ENCODE data around the gene TMEM179. TPM values are rescaled to one million over a fixed set of nuclear protein-coding genes. Genes with fewer than 3 reads are reported as not detected.
"Not testable (repeated sequence)": the region's sequence is repeated elsewhere in the genome, so short reads cannot be mapped to it uniquely, and the experiment has no call there.

TMEM179 gene
- 1 to 10 TPM in 1 of 2 donors, under 1 TPM in 1; 0.34 to 1.7 TPM for total RNA-seq
- long read RNA-seq: 0 reads

DNA sequence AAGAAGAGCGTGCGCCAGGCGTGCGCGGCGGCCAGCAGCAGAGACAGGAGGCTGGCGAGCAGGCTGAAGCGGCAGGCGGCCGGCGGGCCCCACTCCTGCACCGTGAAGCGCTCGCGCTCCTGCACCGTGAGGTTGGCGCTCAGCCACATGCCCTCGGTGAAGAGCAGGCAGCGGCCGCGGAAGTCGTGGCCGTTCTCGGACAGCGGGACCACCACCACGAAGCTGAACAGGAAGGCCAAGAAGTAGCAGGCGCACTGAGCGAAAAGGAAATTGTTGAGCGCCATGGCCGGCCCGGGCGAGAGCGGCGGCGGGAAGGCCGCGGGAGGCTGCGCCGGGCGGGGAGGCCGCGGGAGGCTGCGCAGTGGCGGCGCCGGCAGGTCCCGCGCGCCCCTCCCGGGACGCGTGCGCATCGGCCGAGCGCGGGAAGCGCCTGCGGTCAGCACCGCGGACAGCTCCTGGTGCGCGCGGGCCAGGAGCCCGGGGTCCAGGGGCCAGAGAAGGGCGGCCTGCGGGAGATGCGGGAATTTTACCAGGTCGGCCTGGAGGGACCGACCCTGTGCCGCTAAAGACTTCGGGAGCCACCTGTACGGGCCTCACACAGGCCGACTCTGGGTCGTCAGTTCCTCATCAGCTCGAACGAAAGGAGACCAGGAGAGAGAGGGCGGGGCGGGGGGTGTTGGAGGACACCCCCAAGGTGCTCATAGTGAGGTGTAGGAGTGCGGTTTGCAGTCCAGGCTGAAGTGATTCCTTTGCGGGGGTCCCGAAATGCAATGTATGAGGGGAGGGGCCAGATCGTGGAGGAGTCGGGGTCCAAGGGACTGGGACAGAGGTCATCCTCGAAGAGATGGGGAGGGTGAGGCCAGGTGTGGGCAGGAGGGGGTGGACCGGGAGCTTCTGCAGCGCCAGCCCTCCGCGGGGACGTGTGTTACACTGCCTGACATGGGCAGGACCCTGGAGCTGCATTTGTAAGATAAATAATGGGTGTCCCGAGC lies at the start of gene TMEM179:
Gene TMEM179, minus strand, starts transcription at position 315 of the 992 bp plus-strand sequence. Its CDS starts 31 bp downstream, at position 284.
- ATAC-seq: peak; percentile 73

DNA sequence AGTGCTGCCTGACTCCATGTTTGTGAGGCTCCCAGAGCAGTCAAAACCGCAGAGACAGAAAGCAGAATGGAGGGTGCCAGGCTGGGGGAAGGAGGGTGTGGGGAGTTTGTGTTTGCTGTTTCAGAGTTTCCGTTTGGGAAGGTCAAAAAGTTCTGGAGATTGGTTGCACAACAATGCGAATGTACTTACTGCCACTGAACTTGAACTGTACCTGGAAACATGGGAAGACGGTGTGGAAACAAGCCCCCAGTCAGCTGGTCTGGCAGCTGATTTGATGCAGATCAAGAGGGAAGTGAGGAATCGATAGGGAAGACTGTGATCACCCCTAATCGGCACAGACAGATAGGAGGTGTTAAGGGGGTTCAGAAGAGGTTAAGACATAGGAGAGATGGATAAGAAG lies 49.5 kb upstream of the TMEM179 start:
- ATAC-seq (no peak), DNase-seq (no peak)

More for the DNA sequence above, at the start of gene TMEM179:
- no peak for DNase-seq
- intact Hi-C loops (cut with DNase I, micrococcal nuclease): no loop called here

GRCh38 chr14:104653130-104653920 lies 48.8 kb upstream of the TMEM179 start:
- ATAC-seq: not testable (repeated sequence)
- intact Hi-C loops (cut with DNase I, micrococcal nuclease): loop anchor here (5.0 kb wide), 1 partner anchor 54 kb away; no protein-coding TSS in a partner anchor

More for the DNA sequence above, 49.5 kb upstream of the TMEM179 start:
- intact Hi-C loops (cut with DNase I, micrococcal nuclease): loop anchor here (5.0 kb wide), 1 partner anchor 53 kb away; no protein-coding TSS in a partner anchor

DNA sequence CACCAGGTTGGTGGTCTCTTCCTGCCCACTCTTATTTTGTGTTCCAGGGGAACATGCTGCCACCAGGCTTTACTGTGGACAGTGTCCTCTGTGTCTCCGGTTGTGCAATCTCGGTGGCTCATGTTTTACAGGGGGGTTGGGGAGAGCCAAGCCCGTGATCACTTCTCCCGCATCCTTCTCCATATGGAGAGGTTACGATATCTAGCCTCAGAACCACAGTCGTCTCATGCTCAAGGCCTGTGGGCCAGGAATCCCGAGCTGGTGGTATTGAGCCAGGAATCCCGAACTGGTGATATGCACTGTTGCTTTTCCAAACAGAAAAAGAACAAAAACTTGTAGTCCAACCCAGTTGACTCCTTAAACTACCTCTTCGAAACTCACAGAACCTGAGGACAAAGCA lies 47.8 kb upstream of the TMEM179 start:
- no peak for ATAC-seq
- no peak for DNase-seq

More at GRCh38 chr14:104653130-104653920, 48.8 kb upstream of the TMEM179 start:
- not testable (repeated sequence) for DNase-seq

DNA sequence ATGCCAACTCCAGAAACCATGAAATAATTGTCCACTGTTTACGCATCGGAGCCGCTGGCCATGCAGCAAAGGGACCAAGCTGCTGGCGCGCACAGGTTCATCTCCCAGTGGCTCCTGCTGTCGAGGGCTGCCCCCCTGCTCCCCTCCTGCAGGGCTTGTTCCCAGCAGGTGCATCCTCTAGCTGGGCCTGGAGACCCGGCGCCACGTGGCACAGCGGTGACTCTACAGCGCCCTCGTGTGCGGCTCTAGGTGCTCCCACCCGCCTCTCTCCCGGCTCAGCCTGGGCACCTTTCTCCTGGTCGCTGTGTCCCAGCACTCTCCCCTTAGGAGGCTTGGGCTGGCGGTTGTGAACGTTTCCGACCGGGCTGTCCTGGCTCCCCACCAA lies 47.3 kb upstream of the TMEM179 start:
- ATAC-seq (no peak), DNase-seq (no peak)
- intact Hi-C loops (cut with DNase I, micrococcal nuclease): loop anchor here (5.0 kb wide), 1 partner anchor 55 kb away; no protein-coding TSS in a partner anchor

More for the DNA sequence above, 47.8 kb upstream of the TMEM179 start:
- intact Hi-C loops (cut with DNase I, micrococcal nuclease): loop anchor here (5.0 kb wide), 1 partner anchor 55 kb away; no protein-coding TSS in a partner anchor

DNA sequence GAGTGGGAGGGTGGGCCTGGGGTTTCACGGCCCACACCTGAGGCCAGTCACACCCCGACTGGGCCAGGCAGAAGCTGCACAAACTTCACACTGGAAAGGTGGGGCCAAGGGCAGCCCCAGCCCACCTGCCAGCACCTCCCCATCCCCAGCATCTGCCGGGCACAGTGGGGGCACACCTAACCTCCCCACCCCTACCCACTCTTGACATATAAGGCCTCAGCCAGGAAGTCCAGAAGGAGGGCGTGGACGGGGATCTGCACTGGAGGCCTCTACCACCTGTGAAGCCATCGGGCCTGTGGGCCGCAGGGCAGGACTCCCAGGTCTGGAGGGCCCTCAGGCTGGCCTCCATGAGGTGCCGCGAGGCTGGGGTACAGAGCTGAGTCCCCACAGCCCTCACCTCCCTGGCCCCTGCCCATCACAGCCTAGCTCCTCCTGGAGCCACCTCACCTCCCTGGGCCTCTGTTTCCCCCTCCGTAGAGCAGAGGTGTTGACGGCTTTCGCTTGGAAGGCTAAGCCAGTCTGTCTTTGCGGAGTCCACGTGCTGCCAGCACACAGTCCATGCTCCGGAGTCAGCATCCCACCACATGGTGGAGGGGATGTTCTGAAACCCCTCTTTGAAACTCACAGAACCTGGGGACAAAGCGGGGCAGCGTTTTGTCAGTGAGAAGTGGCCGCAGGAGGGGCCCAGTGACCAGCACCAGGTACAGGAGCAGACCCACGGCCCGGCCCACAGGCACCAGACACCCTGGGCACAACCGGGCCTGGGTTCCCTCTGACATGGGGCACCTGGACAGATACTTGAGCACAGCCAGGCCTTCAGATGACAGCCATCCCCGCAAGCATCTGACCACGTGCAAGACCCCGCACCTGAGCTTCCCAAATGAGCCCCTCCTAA lies 46.7 kb upstream of the TMEM179 start:
- ATAC-seq (peak; percentile 32), DNase-seq (no peak)
- intact Hi-C loops (cut with DNase I, micrococcal nuclease): loop anchor here (5.0 kb wide), 1 partner anchor 56 kb away; no protein-coding TSS in a partner anchor

DNA sequence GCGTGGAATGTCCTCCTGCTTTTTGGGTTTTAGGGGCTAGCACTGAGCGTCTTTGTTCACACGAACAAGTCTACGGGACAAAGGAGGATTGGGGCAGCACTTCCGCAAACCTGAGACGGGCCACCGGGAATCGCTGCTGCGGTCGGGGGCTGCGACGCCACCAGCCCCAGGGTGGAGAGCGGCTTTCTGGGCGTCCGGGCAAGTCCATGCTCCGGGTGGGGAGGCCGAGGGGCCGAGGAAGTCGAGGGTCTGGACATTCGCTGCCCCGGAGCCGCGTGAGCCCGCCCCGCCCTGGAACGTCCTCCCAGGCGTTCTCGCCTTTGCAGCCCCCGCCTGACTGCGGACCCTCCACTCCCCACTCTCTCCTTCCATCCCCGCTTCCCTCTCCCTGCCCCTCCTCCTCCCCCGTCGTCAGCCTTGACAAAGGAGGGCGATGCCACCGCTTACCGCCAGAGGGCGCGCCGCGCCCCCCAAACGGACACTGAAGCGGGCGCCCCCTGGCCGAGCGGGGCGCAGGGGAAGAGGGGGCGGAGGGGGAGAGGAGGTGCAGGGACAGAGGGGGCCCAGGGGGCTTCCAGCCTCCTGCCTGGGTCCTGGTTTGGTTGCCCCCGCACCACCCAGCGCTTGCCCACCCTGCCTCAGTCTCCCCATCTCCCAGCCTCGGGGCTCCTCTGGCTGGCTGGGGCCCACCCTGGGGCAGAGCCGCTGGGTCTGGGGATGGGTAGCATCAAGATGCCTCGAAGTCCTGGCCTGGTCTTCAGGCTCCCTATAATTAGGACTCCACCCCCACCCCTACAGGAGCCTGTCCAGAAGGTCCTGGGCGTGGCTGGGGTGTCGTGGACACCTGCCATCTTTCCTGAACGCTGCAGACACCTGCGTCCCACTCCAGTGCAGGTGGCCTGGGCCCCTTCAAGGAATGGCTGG lies 45.7 kb upstream of the TMEM179 start:
- intact Hi-C loops (cut with DNase I, micrococcal nuclease): loop anchor here (5.0 kb wide), 1 partner anchor 57 kb away; no protein-coding TSS in a partner anchor
- DNase-seq (peak in 1 of 2 donors; percentile 73), ATAC-seq (peak; percentile 84)

- intact Hi-C loops (cut with DNase I, micrococcal nuclease): no loop called here
- no peak for DNase-seq
- ATAC-seq: no peak
These were observed 43.0 kb upstream of the TMEM179 start for GRCh38 chr14:104647467-104648043.

- intact Hi-C loops (cut with DNase I, micrococcal nuclease): no loop called here
- ATAC-seq: no peak
- no peak for DNase-seq
These were observed 40.2 kb upstream of the TMEM179 start for GRCh38 chr14:104644656-104645378.

- ATAC-seq: no peak
- no peak for DNase-seq
These were observed 39.6 kb upstream of the TMEM179 start for GRCh38 chr14:104644091-104644635.

GRCh38 chr14:104643306-104643705 lies 38.7 kb upstream of the TMEM179 start:
- DNase-seq: no peak
- ATAC-seq: no peak
- intact Hi-C loops (cut with DNase I, micrococcal nuclease): no loop called here

More at GRCh38 chr14:104644091-104644635, 39.6 kb upstream of the TMEM179 start:
- intact Hi-C loops (cut with DNase I, micrococcal nuclease): no loop called here

- ATAC-seq (no peak), DNase-seq (no peak)
- intact Hi-C loops (cut with DNase I, micrococcal nuclease): no loop called here
These were observed 37.9 kb upstream of the TMEM179 start for GRCh38 chr14:104642540-104642868.

- no peak for DNase-seq
- intact Hi-C loops (cut with DNase I, micrococcal nuclease): no loop called here
- no peak for ATAC-seq
These were observed 37.4 kb upstream of the TMEM179 start for GRCh38 chr14:104641753-104642539.

DNA sequence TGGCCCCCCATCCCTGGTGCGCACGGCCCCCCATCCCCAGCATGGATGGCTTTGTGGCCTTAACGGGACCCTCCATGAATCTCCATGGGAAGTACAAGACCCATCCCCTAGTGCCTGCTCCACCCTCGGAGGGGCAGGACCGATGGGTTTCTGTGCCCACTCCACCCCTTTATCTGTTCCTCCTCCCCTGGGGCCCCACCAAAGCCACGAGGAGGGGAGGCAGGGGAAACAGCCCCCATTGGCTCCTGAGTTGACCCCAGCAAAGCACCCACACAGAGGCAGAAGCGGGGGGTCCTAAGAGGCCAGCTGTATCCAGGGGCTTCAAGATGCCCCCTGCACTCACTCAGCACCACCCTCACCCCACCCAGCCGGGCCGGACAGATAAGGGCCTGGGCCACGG lies 36.1 kb upstream of the TMEM179 start:
- DNase-seq: no peak
- intact Hi-C loops (cut with DNase I, micrococcal nuclease): no loop called here
- no peak for ATAC-seq

Data from left colon (tissue), 2 donors.